ENCODE data around the gene SLC19A1. TPM values are rescaled to one million over a fixed set of nuclear protein-coding genes. Genes with fewer than 3 reads are reported as not detected.

SLC19A1 gene
- total RNA-seq, 5 donors from 2014 or later (not counting 1 experiment from before 2014, with no cell fraction given), result 10.4 to 19.2 (median 16.4) TPM

DNA sequence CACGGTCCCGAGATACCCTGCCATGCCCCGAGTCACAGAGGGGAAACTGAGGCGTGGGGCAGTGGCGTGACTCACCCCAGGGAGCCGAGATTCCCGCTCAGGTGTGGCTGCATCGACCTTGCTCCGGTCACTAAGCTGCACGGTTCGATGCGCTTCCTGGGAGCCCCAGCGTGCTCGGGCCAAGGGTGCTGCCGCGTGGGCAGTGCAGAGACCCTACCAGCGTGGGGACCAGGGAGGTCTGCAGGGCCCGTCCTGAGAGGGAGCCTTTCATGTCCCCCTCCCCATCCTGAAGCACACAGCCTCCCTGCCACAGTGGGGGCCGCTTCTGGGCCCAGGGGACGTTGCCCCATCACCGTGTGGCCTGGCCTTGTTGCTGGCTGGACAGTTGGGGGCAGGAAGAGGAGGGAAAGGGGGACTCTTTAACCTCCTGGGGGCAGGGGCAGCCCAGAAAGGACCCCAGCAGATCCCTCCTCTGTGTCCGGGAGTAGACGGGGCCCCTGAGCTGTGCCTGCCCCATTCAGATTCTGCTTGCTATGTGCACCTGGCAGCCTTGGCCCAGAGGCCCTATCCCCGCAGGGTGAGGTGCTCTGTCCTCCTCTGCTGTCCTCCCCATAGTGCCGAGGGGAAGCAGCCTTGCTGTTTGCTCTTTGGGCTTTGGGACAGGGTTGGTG, 84.9 kb downstream of the SLC19A1 start:
- H3K27ac Mint-ChIP-seq, result no peak overlapping the region
- 87% methylated on average over 15 of the region's 25 CpGs for WGBS (ENCODE audit: insufficient coverage)
- POLR2A ChIA-PET, result no interaction called here
- no peaks in the 10 kb centered on the region for H3K36me3 Mint-ChIP-seq
- ATAC-seq (replicated peaks in 1 of 4) (no peak), DNase-seq (no peak)
- peaks cover 0 to 9% of the 10 kb centered on the region in 2 experiments for H3K4me1 ChIP-seq (ENCODE audit: control insufficient read depth in 1 of 2, extremely low read depth in 1 of 2, insufficient read depth in 2 of 2, low read length in 2 of 2)
- H3K36me3 ChIP-seq (ENCODE audit: control insufficient read depth in 2 of 2, extremely low read depth in 1 of 2, insufficient read depth in 1 of 2, low read length in 1 of 2), result no peaks in the 10 kb centered on the region
- H3K27ac ChIP-seq (ENCODE audit: low read length), result no peak overlapping the region
- peaks cover 0 to 4% (median 2%) of the 10 kb centered on the region in 3 donors for H3K4me1 Mint-ChIP-seq
- no peak overlapping the region for H3K4me3 Mint-ChIP-seq
- peaks cover 3 to 9% (median 3%) of the 10 kb centered on the region in 3 donors for H3K9me3 Mint-ChIP-seq
- peaks cover 0 to 45% of the 10 kb centered on the region in 2 experiments for H3K27me3 ChIP-seq (replicated peaks in 1 of 2; ENCODE audit: control insufficient read depth in 2 of 2, extremely low read depth in 1 of 2, insufficient read depth in 2 of 2, low read length in 1 of 2)
- no peaks in the 10 kb centered on the region for H3K27me3 Mint-ChIP-seq
- no peaks in the 10 kb centered on the region for H3K9me3 ChIP-seq
- CTCF ChIA-PET, result no interaction called here
- no peak overlapping the region for H3K4me3 ChIP-seq (ENCODE audit: control insufficient read depth in 1 of 2, extremely low read depth in 1 of 2, low read length in 1 of 2)

DNA sequence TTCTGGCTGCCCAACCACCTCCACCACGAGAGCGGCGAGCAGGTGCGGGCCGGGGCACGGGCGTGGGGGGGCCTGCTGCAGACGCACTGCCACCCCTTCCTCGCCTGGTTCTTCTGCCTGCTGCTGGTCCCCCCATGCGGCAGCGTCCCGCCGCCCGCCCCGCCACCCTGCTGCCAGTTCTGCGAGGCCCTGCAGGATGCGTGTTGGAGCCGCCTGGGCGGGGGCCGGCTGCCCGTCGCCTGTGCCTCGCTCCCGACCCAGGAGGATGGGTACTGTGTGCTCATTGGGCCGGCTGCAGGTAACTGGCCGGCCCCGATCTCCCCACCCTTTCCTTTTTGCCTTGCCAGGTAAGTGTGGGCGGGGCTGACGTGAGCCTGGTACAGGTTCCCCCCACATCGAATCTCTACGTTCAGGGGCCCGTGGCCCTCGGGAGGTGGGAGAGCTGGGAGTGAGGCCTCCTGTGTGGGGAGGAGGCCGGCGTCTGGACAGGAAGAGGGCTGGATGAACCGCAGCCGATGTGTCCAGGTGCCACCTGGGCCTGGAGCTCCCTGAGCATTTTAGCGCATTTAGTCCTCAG, 85.6 kb downstream of the SLC19A1 start:
- Mint-ChIP-seq H3K4me1 (peaks cover 0 to 4% (median 2%) of the 10 kb centered on the region in 3 donors), H3K27me3 (no peaks in the 10 kb centered on the region), H3K9me3 (peaks cover 0 to 3% (median 0%) of the 10 kb centered on the region in 3 donors), H3K36me3 (no peaks in the 10 kb centered on the region), H3K27ac (no peak overlapping the region), H3K4me3 (no peak overlapping the region)
- Histone ChIP-seq H3K9me3 (no peaks in the 10 kb centered on the region), H3K36me3 (ENCODE audit: control insufficient read depth in 2 of 2, extremely low read depth in 1 of 2, insufficient read depth in 1 of 2, low read length in 1 of 2) (no peaks in the 10 kb centered on the region), H3K27me3 (replicated peaks in 1 of 2; ENCODE audit: control insufficient read depth in 2 of 2, extremely low read depth in 1 of 2, insufficient read depth in 2 of 2, low read length in 1 of 2) (peaks cover 0 to 45% of the 10 kb centered on the region in 2 experiments), H3K4me3 (ENCODE audit: control insufficient read depth in 1 of 2, extremely low read depth in 1 of 2, low read length in 1 of 2) (no peak overlapping the region), H3K27ac (ENCODE audit: low read length) (no peak overlapping the region), H3K4me1 (ENCODE audit: control insufficient read depth in 1 of 2, extremely low read depth in 1 of 2, insufficient read depth in 2 of 2, low read length in 2 of 2) (peaks cover 0 to 9% of the 10 kb centered on the region in 2 experiments)
- POLR2A ChIA-PET, result no interaction called here
- ATAC-seq (replicated peaks in 1 of 4), result no peak
- WGBS (ENCODE audit: insufficient coverage), result 87% methylated on average over 36 of the region's 38 CpGs
- DNase-seq, result no peak
- CTCF ChIA-PET, result no interaction called here

DNA sequence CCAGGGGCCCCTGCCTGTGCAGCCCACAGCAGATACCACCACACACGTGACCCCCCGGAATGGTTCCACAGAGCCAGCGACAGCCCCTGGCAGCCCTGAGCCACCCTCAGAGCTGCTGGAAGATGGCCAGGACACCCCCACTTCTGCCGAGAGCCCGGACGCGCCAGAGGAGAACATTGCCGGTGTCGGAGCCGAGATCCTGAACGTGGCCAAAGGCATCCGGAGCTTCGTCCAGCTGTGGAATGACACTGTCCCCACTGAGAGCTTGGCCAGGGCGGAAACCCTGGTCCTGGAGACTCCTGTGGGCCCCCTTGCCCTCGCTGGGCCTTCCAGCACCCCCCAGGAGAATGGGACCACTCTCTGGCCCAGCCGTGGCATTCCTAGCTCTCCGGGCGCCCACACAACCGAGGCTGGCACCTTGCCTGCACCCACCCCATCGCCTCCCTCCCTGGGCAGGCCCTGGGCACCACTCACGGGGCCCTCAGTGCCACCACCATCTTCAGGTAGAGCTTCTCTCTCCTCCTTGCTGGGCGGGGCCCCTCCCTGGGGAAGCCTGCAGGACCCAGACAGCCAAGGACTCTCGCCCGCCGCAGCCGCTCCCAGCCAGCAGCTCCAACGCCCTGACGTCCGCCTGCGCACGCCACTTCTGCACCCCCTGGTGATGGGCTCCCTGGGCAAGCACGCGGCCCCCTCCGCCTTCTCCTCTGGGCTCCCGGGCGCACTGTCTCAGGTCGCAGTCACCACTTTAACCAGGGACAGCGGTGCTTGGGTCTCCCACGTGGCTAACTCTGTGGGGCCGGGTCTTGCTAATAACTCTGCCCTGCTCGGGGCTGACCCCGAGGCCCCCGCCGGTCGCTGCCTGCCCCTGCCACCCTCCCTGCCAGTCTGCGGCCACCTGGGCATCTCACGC, 86.3 kb downstream of the SLC19A1 start:
- H3K4me3 Mint-ChIP-seq, result no peak overlapping the region

DNA sequence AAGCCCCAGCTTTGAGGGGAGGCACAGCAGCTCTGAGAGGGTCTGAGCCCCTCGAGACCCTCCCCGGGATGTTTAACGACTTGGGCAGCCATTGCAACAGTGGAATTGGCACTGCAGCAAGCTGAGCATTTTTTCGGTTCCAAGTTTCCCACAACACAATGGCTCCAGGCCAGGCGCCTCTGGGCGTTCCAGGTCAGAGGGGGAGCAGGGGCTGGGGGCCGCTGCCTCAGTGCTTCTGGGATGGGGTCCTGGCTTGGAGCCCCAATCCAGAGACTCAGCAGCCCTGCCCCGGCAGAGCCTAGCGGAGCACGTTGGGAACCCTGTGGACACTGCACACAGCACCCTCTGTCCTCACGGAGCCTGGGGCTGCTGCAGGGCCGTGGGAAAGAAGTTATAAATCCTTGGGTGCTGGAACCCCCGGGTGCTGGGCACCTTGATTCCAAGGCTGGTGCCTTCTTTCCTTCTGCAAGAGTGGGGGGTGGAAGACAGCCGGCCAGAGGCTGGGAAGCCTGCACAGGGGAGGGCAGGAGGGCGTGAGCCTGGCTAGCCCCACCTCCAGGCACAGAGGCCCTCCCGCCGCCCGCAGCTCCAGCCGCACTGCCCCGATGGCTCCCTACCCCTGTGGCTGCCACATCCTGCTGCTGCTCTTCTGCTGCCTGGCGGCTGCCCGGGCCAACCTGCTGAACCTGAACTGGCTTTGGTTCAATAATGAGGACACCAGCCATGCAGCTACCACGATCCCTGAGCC, 87.1 kb downstream of the SLC19A1 start:
- Mint-ChIP-seq H3K27ac (no peak overlapping the region), H3K27me3 (no peaks in the 10 kb centered on the region), H3K36me3 (no peaks in the 10 kb centered on the region), H3K4me3 (no peak overlapping the region), H3K4me1 (peaks cover 0 to 4% (median 2%) of the 10 kb centered on the region in 3 donors), H3K9me3 (no peaks in the 10 kb centered on the region)
- Histone ChIP-seq H3K4me1 (ENCODE audit: control insufficient read depth in 1 of 2, extremely low read depth in 1 of 2, insufficient read depth in 2 of 2, low read length in 2 of 2) (peaks cover 0 to 9% of the 10 kb centered on the region in 2 experiments), H3K27ac (ENCODE audit: low read length) (no peak overlapping the region), H3K36me3 (ENCODE audit: control insufficient read depth in 2 of 2, extremely low read depth in 1 of 2, insufficient read depth in 1 of 2, low read length in 1 of 2) (no peaks in the 10 kb centered on the region), H3K4me3 (ENCODE audit: control insufficient read depth in 1 of 2, extremely low read depth in 1 of 2, low read length in 1 of 2) (no peak overlapping the region), H3K9me3 (no peaks in the 10 kb centered on the region), H3K27me3 (replicated peaks in 1 of 2; ENCODE audit: control insufficient read depth in 2 of 2, extremely low read depth in 1 of 2, insufficient read depth in 2 of 2, low read length in 1 of 2) (peaks cover 0 to 53% of the 10 kb centered on the region in 2 experiments)
- no peak for DNase-seq
- ChIA-PET CTCF (no interaction called here), POLR2A (no interaction called here)
- no peak for ATAC-seq (replicated peaks in 1 of 4)
- WGBS (ENCODE audit: insufficient coverage), result 49% methylated on average over 19 of the region's 23 CpGs

More for the DNA sequence above, 86.3 kb downstream of the SLC19A1 start:
- no peak overlapping the region for H3K27ac Mint-ChIP-seq
- ChIA-PET POLR2A (no interaction called here), CTCF (no interaction called here)
- Histone ChIP-seq H3K4me1 (ENCODE audit: control insufficient read depth in 1 of 2, extremely low read depth in 1 of 2, insufficient read depth in 2 of 2, low read length in 2 of 2) (peaks cover 0 to 9% of the 10 kb centered on the region in 2 experiments), H3K27me3 (replicated peaks in 1 of 2; ENCODE audit: control insufficient read depth in 2 of 2, extremely low read depth in 1 of 2, insufficient read depth in 2 of 2, low read length in 1 of 2) (peaks cover 0 to 50% of the 10 kb centered on the region in 2 experiments), H3K36me3 (ENCODE audit: control insufficient read depth in 2 of 2, extremely low read depth in 1 of 2, insufficient read depth in 1 of 2, low read length in 1 of 2) (no peaks in the 10 kb centered on the region), H3K4me3 (ENCODE audit: control insufficient read depth in 1 of 2, extremely low read depth in 1 of 2, low read length in 1 of 2) (no peak overlapping the region), H3K27ac (ENCODE audit: low read length) (no peak overlapping the region), H3K9me3 (no peaks in the 10 kb centered on the region)
- no peak for ATAC-seq (replicated peaks in 1 of 4)
- 85% methylated on average over 46 of the region's 47 CpGs for WGBS (ENCODE audit: insufficient coverage)
- H3K27me3 Mint-ChIP-seq, result no peaks in the 10 kb centered on the region
- H3K4me1 Mint-ChIP-seq, result peaks cover 0 to 4% (median 2%) of the 10 kb centered on the region in 3 donors
- H3K36me3 Mint-ChIP-seq, result no peaks in the 10 kb centered on the region
- no peaks in the 10 kb centered on the region for H3K9me3 Mint-ChIP-seq
- no peak for DNase-seq

DNA sequence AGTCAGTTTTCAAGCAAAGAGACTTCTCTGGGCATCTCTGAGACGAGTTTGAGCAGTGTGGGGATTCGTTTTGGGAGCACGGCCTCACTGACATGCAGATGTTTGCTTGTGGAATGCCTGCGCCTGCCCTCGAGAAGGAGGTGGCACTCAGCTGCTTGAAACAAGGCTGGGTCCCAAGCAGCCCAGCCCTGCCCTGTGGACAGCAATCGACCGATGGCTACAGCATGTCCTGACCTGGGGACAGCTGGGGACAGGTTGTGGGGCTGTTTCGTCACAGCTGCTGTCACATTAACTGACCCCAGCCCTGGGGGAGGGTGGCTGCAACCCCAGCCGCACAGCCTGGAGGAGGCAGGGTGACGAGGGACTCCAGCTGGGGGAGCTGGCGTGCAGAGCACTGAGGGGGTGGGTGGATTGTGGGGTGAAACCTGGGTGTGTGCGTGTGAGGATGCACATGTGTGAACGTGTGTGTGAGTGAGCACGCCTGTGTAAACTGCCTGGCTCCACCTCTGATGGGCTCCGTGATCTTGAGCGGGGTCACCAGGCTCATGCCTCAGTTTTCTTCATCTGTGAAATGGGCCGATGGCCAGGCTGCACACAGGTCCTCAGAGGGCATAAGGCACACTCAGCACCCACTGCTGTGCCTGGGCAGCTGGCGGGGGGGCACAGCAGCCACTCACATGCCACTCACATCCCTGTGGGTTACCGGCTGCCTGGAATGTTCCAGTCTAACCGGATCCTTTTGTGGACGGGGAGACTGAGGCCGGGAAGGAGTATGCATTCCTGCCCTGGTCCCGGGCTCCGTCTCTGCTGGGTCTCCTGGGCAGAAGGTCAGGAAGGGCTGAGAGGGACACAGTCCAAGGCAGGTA, 87.9 kb downstream of the SLC19A1 start:
- Mint-ChIP-seq H3K36me3 (no peaks in the 10 kb centered on the region), H3K9me3 (no peaks in the 10 kb centered on the region), H3K27ac (no peak overlapping the region), H3K27me3 (no peaks in the 10 kb centered on the region), H3K4me1 (peaks cover 0 to 4% (median 2%) of the 10 kb centered on the region in 3 donors), H3K4me3 (no peak overlapping the region)
- ChIA-PET POLR2A (interaction anchor here in 1 of 2 donors (0.6 kb wide), 1 partner anchor 356 kb away, joined by 3 read pairs; no protein-coding TSS in a partner anchor), CTCF (no interaction called here)
- WGBS (ENCODE audit: insufficient coverage), result 82% methylated on average over 24 of the region's 24 CpGs
- Histone ChIP-seq H3K27me3 (replicated peaks in 1 of 2; ENCODE audit: control insufficient read depth in 2 of 2, extremely low read depth in 1 of 2, insufficient read depth in 2 of 2, low read length in 1 of 2) (peaks cover 0 to 49% of the 10 kb centered on the region in 2 experiments), H3K4me3 (ENCODE audit: control insufficient read depth in 1 of 2, extremely low read depth in 1 of 2, low read length in 1 of 2) (no peak overlapping the region), H3K4me1 (ENCODE audit: control insufficient read depth in 1 of 2, extremely low read depth in 1 of 2, insufficient read depth in 2 of 2, low read length in 2 of 2) (peaks cover 0 to 9% of the 10 kb centered on the region in 2 experiments), H3K36me3 (ENCODE audit: control insufficient read depth in 2 of 2, extremely low read depth in 1 of 2, insufficient read depth in 1 of 2, low read length in 1 of 2) (no peaks in the 10 kb centered on the region), H3K9me3 (no peaks in the 10 kb centered on the region), H3K27ac (ENCODE audit: low read length) (no peak overlapping the region)
- DNase-seq (no peak), ATAC-seq (replicated peaks in 1 of 4) (no peak)

Data from T-cell (primary cell).